Neural crest cell (in vitro differentiated cells): Measurements from ENCODE around the gene NAT10. TPM values are rescaled to one million over a fixed set of nuclear protein-coding genes. Genes with fewer than 3 reads are reported as not detected.

Experiments used
- DNase-seq: peaks from one replicate; pipeline ENCODE4 v3.0.0; 2021; ENCODE audit warnings: low read depth, mixed read lengths, low spot score
- H3K27ac Mint-ChIP-seq: one replicate; pipeline ENCODE4 v1.8.0; 2021; ENCODE audit warnings: mild to moderate bottlenecking, mixed read lengths; ENCODE audit not compliant: unreplicated experiment
- H3K27me3 Mint-ChIP-seq: 2 replicates; pipeline ENCODE4 v1.8.0; 2021; ENCODE audit warnings: low read depth, mild to moderate bottlenecking, mixed read lengths
- H3K36me3 Mint-ChIP-seq: 2 replicates; pipeline ENCODE4 v1.8.0; 2021; ENCODE audit warnings: low read depth, mild to moderate bottlenecking, mixed read lengths
- H3K4me1 Mint-ChIP-seq: 2 replicates; pipeline ENCODE4 v1.8.0; 2021; ENCODE audit warnings: mixed read lengths
- H3K4me3 Mint-ChIP-seq: one replicate; pipeline ENCODE4 v1.8.0; 2021; ENCODE audit warnings: mild to moderate bottlenecking, mixed read lengths
- H3K9me3 Mint-ChIP-seq: 2 replicates; pipeline ENCODE4 v1.8.0; 2021; ENCODE audit warnings: mixed read lengths
- total RNA-seq: library from RNA; stranded (reverse); gene quantifications from 2 replicates; pipeline ENCODE4 v1.2.1, GENCODE V29; 2021
- TF ChIP-seq, protein P1 (sequence below): fragments of 200-600 bp; sonication (generic); conservative IDR thresholded peaks from 2 replicates; pipeline ENCODE4 v1.5.0; 2021; ENCODE audit warnings: antibody characterized with exemption, mild to moderate bottlenecking

Gene NAT10
- total RNA-seq, 1 donor from 2014 or later = 70.8 TPM

DNA sequence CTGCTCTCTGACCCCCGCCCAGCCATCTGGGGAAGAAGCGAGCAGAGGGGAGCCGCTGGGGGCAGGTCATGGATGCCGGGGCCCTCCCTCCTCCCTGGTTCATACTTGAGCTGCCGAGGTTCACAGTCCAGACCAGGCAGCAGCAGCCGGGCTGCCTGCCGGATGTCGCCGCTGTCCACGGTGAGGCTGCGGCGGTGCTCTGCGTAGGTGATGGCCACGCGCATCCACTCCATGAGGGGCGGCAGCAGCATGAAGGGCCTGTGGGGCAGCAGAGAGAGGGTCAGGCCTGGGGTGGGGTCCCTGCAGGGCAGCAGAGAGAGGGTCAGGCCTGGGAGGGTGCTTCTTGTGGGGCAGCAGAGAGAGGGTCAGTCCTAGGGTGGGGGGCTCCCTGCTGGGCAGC lies 67.6 kb downstream of the NAT10 start:
- no peak overlapping the region for H3K27ac Mint-ChIP-seq
- H3K4me1 Mint-ChIP-seq = peaks cover 13% of the 10 kb centered on the region
- TF ChIP-seq, protein P1, sequence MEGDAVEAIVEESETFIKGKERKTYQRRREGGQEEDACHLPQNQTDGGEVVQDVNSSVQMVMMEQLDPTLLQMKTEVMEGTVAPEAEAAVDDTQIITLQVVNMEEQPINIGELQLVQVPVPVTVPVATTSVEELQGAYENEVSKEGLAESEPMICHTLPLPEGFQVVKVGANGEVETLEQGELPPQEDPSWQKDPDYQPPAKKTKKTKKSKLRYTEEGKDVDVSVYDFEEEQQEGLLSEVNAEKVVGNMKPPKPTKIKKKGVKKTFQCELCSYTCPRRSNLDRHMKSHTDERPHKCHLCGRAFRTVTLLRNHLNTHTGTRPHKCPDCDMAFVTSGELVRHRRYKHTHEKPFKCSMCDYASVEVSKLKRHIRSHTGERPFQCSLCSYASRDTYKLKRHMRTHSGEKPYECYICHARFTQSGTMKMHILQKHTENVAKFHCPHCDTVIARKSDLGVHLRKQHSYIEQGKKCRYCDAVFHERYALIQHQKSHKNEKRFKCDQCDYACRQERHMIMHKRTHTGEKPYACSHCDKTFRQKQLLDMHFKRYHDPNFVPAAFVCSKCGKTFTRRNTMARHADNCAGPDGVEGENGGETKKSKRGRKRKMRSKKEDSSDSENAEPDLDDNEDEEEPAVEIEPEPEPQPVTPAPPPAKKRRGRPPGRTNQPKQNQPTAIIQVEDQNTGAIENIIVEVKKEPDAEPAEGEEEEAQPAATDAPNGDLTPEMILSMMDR = no peak
- H3K36me3 Mint-ChIP-seq = no peaks in the 10 kb centered on the region
- no peak for DNase-seq
- H3K9me3 Mint-ChIP-seq = no peaks in the 10 kb centered on the region
- no peak overlapping the region for H3K4me3 Mint-ChIP-seq
- no peaks in the 10 kb centered on the region for H3K27me3 Mint-ChIP-seq

DNA sequence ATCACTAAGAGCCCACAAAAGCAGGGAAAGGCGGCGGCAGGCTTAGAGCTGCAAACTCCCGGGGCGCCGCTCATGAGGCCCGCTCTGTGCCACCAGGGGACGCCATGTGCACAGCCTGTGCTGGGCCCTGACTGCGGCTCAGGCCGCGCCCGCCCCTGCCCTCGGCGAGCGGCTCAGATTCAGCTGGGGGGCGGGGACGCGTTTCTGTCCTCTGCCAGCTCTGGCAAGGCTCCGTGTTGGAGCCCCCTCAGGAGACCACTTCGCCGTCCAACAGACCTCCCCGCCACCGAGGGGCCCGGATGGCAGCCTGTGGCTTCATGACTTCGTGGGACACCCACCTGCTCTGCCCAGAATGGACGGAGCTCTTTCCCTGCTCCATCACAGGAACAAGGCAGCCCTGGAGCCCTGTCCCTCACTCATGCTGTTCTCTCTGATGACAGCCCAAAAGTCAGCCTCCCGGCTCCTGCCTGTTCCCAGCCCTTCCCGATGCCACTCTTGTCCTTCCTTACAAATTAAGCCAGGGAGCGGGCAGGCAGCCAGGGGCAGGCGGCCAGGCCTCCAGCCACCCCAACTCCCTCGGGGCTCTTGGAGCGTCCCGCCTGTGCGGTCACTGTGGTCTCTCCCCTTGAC lies 69.1 kb downstream of the NAT10 start:
- Mint-ChIP-seq H3K36me3 (no peaks in the 10 kb centered on the region), H3K27ac (no peak overlapping the region), H3K27me3 (no peaks in the 10 kb centered on the region), H3K9me3 (no peaks in the 10 kb centered on the region), H3K4me1 (peaks cover 13% of the 10 kb centered on the region), H3K4me3 (peak overlapping the region; percentile 54)
- TF ChIP-seq, protein P1 = peak; percentile 93
- peak; percentile 88 for DNase-seq

DNA sequence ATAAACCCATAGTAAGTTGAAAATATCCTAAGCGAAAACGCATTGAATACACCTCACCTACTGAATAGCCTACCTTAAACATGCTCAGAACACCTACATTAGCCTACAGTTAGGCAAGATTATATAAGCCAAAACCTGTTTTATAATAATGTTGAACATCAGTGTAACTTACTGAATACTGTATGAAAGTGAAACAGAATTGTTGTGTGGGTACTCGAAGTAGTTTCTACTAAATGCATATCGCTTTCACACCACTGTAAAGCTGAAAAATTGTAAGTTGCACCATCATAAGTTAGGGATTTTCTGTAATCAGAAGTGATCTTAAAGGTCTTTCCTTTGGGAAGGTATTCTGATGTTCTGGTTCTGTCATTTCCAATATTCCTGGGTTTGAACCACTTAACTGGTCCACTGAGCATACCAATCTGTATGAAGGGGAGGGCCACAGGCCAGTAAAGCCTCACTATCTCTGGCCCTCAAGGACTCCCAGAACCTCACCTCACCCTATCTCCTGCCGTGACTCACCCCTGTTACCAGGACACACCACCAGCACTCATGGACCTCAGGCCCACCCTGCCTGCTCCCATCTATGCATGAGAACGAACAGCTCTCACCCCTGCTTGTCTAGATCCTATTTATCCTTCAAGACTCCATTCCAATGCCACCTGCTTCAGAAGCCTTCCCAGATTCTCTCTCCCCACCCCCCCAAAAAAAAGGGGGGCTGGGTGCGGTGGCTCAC lies 70.0 kb downstream of the NAT10 start:
- TF ChIP-seq, protein P1 = no peak
- DNase-seq = no peak
- Mint-ChIP-seq H3K4me3 (no peak overlapping the region), H3K27ac (no peak overlapping the region), H3K27me3 (no peaks in the 10 kb centered on the region), H3K9me3 (no peaks in the 10 kb centered on the region), H3K36me3 (no peaks in the 10 kb centered on the region), H3K4me1 (peaks cover 21% of the 10 kb centered on the region)

DNA sequence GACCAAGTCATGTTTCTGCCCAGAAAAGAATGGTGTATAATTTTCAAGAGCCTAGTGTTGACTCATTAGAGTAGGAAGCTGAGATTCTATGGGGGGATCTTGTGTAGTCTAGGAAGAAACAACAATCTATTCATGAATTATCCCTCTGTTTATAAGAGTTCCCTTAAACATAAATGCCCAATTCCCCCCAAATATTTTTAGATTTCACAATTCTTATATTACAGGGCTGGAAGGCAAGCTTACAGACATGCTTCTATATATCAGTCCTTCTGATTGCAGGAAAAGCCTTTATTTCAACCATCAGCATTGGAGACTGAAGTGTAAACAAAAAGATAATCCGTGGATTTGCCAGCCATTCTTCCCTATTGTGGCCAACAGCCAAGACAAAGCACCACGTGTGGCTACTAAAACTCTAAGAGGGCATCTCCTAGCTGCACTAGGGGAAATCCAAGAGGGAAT lies 71.4 kb downstream of the NAT10 start:
- H3K9me3 Mint-ChIP-seq = no peaks in the 10 kb centered on the region
- no peaks in the 10 kb centered on the region for H3K36me3 Mint-ChIP-seq
- H3K4me1 Mint-ChIP-seq = peaks cover 23% of the 10 kb centered on the region
- H3K27ac Mint-ChIP-seq = no peak overlapping the region
- no peak overlapping the region for H3K4me3 Mint-ChIP-seq
- H3K27me3 Mint-ChIP-seq = no peaks in the 10 kb centered on the region
- no peak for DNase-seq
- TF ChIP-seq, protein P1 = no peak

DNA sequence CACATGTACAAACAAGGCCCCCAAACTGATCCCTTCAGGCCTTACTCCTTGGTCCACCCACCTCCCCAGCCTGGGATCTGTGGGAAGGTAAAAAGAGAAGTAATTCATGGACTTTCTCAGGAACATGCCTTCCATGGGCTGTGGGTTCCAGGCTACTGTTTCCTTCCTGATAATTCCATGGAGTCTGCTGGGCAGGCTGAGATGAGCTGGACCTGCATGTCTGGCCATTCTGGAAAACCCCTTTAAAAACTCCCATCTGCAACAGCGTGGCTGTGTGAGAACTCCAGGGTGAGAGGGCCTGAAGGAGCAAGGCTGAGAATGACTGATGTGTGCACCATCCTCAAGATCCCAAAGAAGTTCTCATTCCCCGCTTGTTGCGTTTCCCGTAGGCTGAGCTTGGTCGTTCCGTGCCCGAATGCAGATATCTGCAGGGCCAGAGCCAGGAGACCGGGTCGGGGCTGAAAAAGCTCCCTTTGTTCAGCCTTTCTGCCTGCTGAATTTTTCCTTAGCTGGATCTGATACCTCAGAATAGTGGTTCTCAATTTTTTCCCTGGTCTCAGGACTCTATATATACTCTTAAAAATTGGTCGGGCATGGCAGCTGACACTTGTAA lies 72.9 kb downstream of the NAT10 start:
- Mint-ChIP-seq H3K36me3 (no peaks in the 10 kb centered on the region), H3K27me3 (no peaks in the 10 kb centered on the region), H3K27ac (no peak overlapping the region), H3K4me1 (peaks cover 23% of the 10 kb centered on the region), H3K9me3 (no peaks in the 10 kb centered on the region), H3K4me3 (no peak overlapping the region)
- DNase-seq = no peak
- TF ChIP-seq, protein P1 = no peak
